ENCODE data around the gene ZNF354C.

ZNF354C gene

GRCh38 chr5:179127136-179128040 lies 67.2 kb downstream of the ZNF354C start:
- DNase-seq (ENCODE audit: low read depth): no peak

GRCh38 chr5:179128041-179128365 lies 67.8 kb downstream of the ZNF354C start:
- DNase-seq (ENCODE audit: low read depth): no peak

- DNase-seq (ENCODE audit: low read depth): no peak
Observed at GRCh38 chr5:179128976-179129375, 68.8 kb downstream of the ZNF354C start.

GRCh38 chr5:179129607-179130071 lies 69.5 kb downstream of the ZNF354C start:
- DNase-seq (ENCODE audit: low read depth): no peak

GRCh38 chr5:179130101-179130681 lies 70.0 kb downstream of the ZNF354C start:
- DNase-seq (ENCODE audit: low read depth): no peak

GRCh38 chr5:179131321-179131835 lies 71.2 kb downstream of the ZNF354C start:
- DNase-seq (ENCODE audit: low read depth): no peak

GRCh38 chr5:179131886-179132585 lies 71.9 kb downstream of the ZNF354C start:
- no peak for DNase-seq (ENCODE audit: low read depth)

GRCh38 chr5:179132586-179133355 lies 72.6 kb downstream of the ZNF354C start:
- DNase-seq (ENCODE audit: low read depth): no peak

Data from HS-27A (cell line).